Mucosa of rectum (tissue), 2 donors: ENCODE measurements around the gene NFIA.
A peak's percentile ranks its signal among the peaks of the same experiment; 100 is the strongest.

Source experiments
- H3K27ac ChIP-seq, 2 donors: one replicate each; pipeline ENCODE4 v1.7.0; 2013; ENCODE audit warnings: inconsistent platforms in 2 of 2, low read depth in 2 of 2, low read length in 2 of 2
- H3K27me3 ChIP-seq, 2 donors: one replicate each; pipeline ENCODE4 v1.7.0; 2013; ENCODE audit warnings: low read length in 2 of 2; ENCODE audit not compliant: control insufficient read depth in 2 of 2, insufficient read depth in 2 of 2
- H3K36me3 ChIP-seq, 2 donors: one replicate each; pipeline ENCODE4 v1.7.0; 2013; ENCODE audit warnings: low read length in 2 of 2; ENCODE audit not compliant: control insufficient read depth in 2 of 2, insufficient read depth in 2 of 2
- H3K4me1 ChIP-seq, 2 donors: one replicate each; pipeline ENCODE4 v1.7.0; 2013; ENCODE audit warnings: low read length in 2 of 2, mild to moderate bottlenecking in 1 of 2; ENCODE audit not compliant: control insufficient read depth in 2 of 2, insufficient read depth in 2 of 2
- H3K4me3 ChIP-seq, 2 donors: one replicate each; pipeline ENCODE4 v1.7.0; 2013; ENCODE audit warnings: low read length in 2 of 2
- H3K9ac ChIP-seq, 2 donors: one replicate each; pipeline ENCODE4 v1.7.0; 2013; ENCODE audit warnings: low read length in 2 of 2, low read depth in 1 of 2, mild to moderate bottlenecking in 1 of 2
- H3K9me3 ChIP-seq, 2 donors: one replicate each; pipeline ENCODE4 v1.7.0; 2013; ENCODE audit warnings: low read length in 2 of 2; ENCODE audit not compliant: control insufficient read depth in 2 of 2
- donor health status: healthy.
- donor health status: Normal muscosa, but diverticular disease.

The NFIA gene

GRCh38 chr1:61265665-61266064, 183.3 kb downstream of the NFIA start:
- Histone ChIP-seq H3K9me3 (no peaks in the 10 kb centered on the region), H3K27me3 (no peaks in the 10 kb centered on the region), H3K9ac (no peak overlapping the region), H3K4me1 (no peaks in the 10 kb centered on the region), H3K36me3 (no peaks in the 10 kb centered on the region), H3K27ac (no peak overlapping the region), H3K4me3 (no peak overlapping the region)

GRCh38 chr1:61266738-61267137, 184.4 kb downstream of the NFIA start:
- no peak overlapping the region for H3K9ac ChIP-seq
- H3K27me3 ChIP-seq = no peaks in the 10 kb centered on the region
- no peak overlapping the region for H3K4me3 ChIP-seq
- H3K4me1 ChIP-seq = no peaks in the 10 kb centered on the region
- H3K36me3 ChIP-seq = no peaks in the 10 kb centered on the region
- H3K27ac ChIP-seq = no peak overlapping the region
- no peaks in the 10 kb centered on the region for H3K9me3 ChIP-seq

DNA sequence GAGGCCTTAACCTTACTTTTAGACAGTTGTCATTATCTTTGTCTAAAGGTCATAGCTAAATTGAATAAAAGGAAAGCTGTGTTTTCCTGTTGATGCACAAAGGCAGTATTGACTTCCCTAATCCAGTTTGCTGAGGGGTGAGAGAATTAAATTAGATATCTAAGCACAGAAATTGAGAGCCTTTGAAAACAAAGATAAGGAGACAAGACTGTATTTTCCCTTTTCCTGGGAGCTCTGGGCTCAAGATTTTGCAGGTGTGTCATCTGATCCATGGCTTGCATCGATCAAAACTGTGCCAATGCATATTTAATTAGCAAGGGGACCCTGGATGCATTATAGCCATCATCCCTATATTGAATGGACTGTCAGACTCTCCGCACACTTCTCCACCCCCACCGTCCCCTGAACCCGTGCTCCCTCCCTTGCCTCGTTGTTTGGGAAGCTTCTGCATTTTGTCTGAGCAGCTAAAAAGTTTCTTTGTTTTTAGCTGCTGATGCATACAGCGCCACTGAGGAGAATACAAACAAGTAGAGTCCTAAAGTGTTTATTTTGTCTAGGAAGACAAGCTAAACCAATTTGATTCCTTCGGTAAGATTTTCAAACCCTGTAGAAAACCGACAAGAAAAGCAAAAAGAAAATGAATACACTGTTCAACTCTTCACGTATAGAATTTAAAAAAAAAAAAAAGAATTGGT, 186.3 kb downstream of the NFIA start:
- no peaks in the 10 kb centered on the region for H3K36me3 ChIP-seq
- no peak overlapping the region for H3K9ac ChIP-seq
- H3K27me3 ChIP-seq = no peaks in the 10 kb centered on the region
- no peak overlapping the region for H3K27ac ChIP-seq
- no peaks in the 10 kb centered on the region for H3K4me1 ChIP-seq
- no peaks in the 10 kb centered on the region for H3K9me3 ChIP-seq
- no peak overlapping the region for H3K4me3 ChIP-seq

GRCh38 chr1:61269602-61270001, 187.2 kb downstream of the NFIA start:
- Histone ChIP-seq H3K27ac (no peak overlapping the region), H3K27me3 (no peaks in the 10 kb centered on the region), H3K36me3 (no peaks in the 10 kb centered on the region), H3K4me1 (no peaks in the 10 kb centered on the region), H3K9ac (no peak overlapping the region), H3K4me3 (no peak overlapping the region), H3K9me3 (no peaks in the 10 kb centered on the region)

- H3K4me1 ChIP-seq = no peaks in the 10 kb centered on the region
- no peaks in the 10 kb centered on the region for H3K27me3 ChIP-seq
- H3K9ac ChIP-seq = no peak overlapping the region
- no peak overlapping the region for H3K4me3 ChIP-seq
- H3K36me3 ChIP-seq = no peaks in the 10 kb centered on the region
- no peak overlapping the region for H3K27ac ChIP-seq
- no peaks in the 10 kb centered on the region for H3K9me3 ChIP-seq
Measured at GRCh38 chr1:61270107-61270506, 187.7 kb downstream of the NFIA start.

- Histone ChIP-seq H3K9ac (no peak overlapping the region), H3K36me3 (no peaks in the 10 kb centered on the region), H3K4me3 (no peak overlapping the region), H3K27me3 (no peaks in the 10 kb centered on the region), H3K27ac (no peak overlapping the region), H3K9me3 (no peaks in the 10 kb centered on the region), H3K4me1 (no peaks in the 10 kb centered on the region)
Measured at GRCh38 chr1:61270761-61271411, 188.5 kb downstream of the NFIA start.

GRCh38 chr1:61271412-61271789, 189.0 kb downstream of the NFIA start:
- H3K4me3 ChIP-seq = no peak overlapping the region
- H3K27ac ChIP-seq = no peak overlapping the region
- no peaks in the 10 kb centered on the region for H3K9me3 ChIP-seq
- H3K9ac ChIP-seq = no peak overlapping the region
- H3K36me3 ChIP-seq = no peaks in the 10 kb centered on the region
- H3K27me3 ChIP-seq = no peaks in the 10 kb centered on the region
- H3K4me1 ChIP-seq = no peaks in the 10 kb centered on the region

DNA sequence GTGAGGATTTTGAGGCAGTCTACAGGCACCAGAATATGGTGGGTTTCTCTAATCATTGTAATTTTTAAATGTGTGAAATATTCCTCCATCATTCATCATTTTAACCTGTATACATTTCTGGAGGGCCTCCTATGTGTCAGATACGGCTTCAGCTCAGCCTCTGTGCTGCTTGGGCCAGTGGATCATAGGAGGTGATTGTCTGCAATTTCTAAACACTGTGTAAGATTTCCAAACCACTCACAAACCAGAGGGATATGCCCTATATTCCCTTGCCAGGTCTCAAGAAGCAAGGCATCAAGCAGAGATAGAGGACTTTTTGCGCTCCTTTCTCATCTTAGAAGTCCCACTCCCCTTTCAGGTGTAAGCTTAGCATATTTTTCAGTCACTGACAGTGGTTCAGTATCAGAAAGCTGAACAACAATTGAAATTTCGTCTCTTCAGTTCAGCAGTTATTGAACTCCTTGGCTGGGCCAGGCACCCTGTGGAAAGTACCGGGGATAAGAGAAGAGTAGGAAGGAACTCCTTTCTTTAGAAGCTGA, 190.9 kb downstream of the NFIA start:
- H3K27ac ChIP-seq = no peak overlapping the region
- H3K9ac ChIP-seq = no peak overlapping the region
- no peak overlapping the region for H3K4me3 ChIP-seq
- H3K27me3 ChIP-seq = no peaks in the 10 kb centered on the region
- H3K36me3 ChIP-seq = no peaks in the 10 kb centered on the region
- H3K4me1 ChIP-seq = no peaks in the 10 kb centered on the region
- H3K9me3 ChIP-seq = no peaks in the 10 kb centered on the region

- no peaks in the 10 kb centered on the region for H3K4me1 ChIP-seq
- no peaks in the 10 kb centered on the region for H3K27me3 ChIP-seq
- no peaks in the 10 kb centered on the region for H3K9me3 ChIP-seq
- no peak overlapping the region for H3K4me3 ChIP-seq
- no peaks in the 10 kb centered on the region for H3K36me3 ChIP-seq
- H3K27ac ChIP-seq = peak overlapping the region in 1 of 2 donors; percentile 7
- H3K9ac ChIP-seq = no peak overlapping the region
Measured at GRCh38 chr1:61273861-61274260, 191.5 kb downstream of the NFIA start.

DNA sequence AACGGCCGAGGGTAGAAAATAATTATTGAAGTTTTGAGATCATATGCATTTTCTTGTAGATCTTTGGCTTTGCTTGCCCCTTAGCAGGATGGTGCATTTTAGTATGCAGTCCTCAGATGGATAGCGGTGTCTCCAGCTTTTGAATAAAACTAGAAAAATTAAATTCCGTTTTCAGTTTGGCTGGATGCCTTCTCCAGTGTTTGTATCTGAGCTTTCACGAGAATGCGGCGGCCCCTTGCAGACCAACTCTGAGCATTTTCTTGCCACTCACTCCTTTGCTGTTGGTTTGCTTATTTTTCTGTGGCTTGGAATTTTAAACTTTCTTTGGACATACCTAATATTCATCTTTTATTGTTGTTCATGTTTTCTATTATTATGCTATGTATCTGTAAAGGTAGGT, 192.6 kb downstream of the NFIA start:
- peaks cover 0 to under 1% of the 10 kb centered on the region in 2 donors for H3K4me1 ChIP-seq
- H3K4me3 ChIP-seq = no peak overlapping the region
- H3K9me3 ChIP-seq = no peaks in the 10 kb centered on the region
- H3K27me3 ChIP-seq = no peaks in the 10 kb centered on the region
- H3K9ac ChIP-seq = no peak overlapping the region
- H3K36me3 ChIP-seq = no peaks in the 10 kb centered on the region
- no peak overlapping the region for H3K27ac ChIP-seq
